Stimulated activated CD8-positive, alpha-beta memory T cell treated with anti-CD3 and anti-CD28 coated beads, Interleukin-15, amount 100 ng/mL, for 48 hours (primary cell): ENCODE measurements around the gene OR11A1.

Experiments used
- DNase-seq, 2 donors: peaks; one replicate each; pipeline ENCODE4 v3.0.0-alpha.2; 2020; ENCODE audit warnings: low read depth in 2 of 2

The OR11A1 gene

GRCh38 chr6:29388533-29388932, 68.3 kb downstream of the OR11A1 start:
- no peak for DNase-seq

- DNase-seq = no peak
These were observed 80.9 kb downstream of the OR11A1 start for GRCh38 chr6:29376003-29376402.
